HCT116 (cell line): ENCODE results near the gene TGDS. TPM values are rescaled to one million over a fixed set of nuclear protein-coding genes. Genes with fewer than 3 reads are reported as not detected.

Source experiments
- ATAC-seq: fragments of 200-7000 bp; cut with Tn5 transposase; 2 replicates; pipeline ENCODE4 v1.9.1; 2020; ENCODE audit warnings: mild to moderate bottlenecking, moderate library complexity
- BruUV-seq: library from RNA; stranded (reverse); fragments of 400-500 nt; replicated peaks from 2 replicates; lab custom pipeline; 2021; lab: Mats Ljungman, UMichigan
- CTCF ChIA-PET: fragments of 300-600 bp; sonication (Branson Sonifier 250); formaldehyde crosslinking; loops from one replicate; lab custom pipeline; 2021; ENCODE audit warnings: antibody characterized with exemption; lab: Charles Lee
- POLR2A ChIA-PET: fragments of 300-600, 350-600 bp; sonication (Branson Sonifier 250); formaldehyde crosslinking; loops from one replicate; lab custom pipeline; 2021; ENCODE audit warnings: antibody characterized with exemption; lab: Charles Lee
- RAD21 ChIA-PET, 2 experiments: fragments of 300-600 bp; sonication (Branson Sonifier 250); formaldehyde crosslinking; loops; one replicate each; lab custom pipeline; 2023; ENCODE audit warnings: low total read pairs in 2 of 2; ENCODE audit not compliant: uncharacterized antibody in 2 of 2, unreplicated experiment in 2 of 2, low non-redundant PET in 1 of 2; lab: Charles Lee
- DNase-seq: peaks from one replicate; pipeline ENCODE4 v3.0.0-alpha.2; 2010; ENCODE audit warnings: low read depth, low spot score
- H2AFZ ChIP-seq: fragments of 200-600 bp; shearing (Covaris generic), sonication (generic); 2 replicates; pipeline ENCODE4 v1.6.1; 2017; ENCODE audit warnings: low read depth, mixed run types, mixed read lengths, antibody characterized with exemption, low read length; ENCODE audit not compliant: poor library complexity, severe bottlenecking
- H3K27ac ChIP-seq: 2 replicates; pipeline ENCODE4 v1.5.1; 2012; ENCODE audit warnings: low read depth, low read length
- H3K27me3 ChIP-seq: fragments of 200-600 bp; sonication (generic); 2 replicates; pipeline ENCODE4 v1.6.1; 2016; ENCODE audit warnings: mixed run types, low read length, mixed read lengths; ENCODE audit not compliant: insufficient read depth
- H3K36me3 ChIP-seq, 2 experiments: fragments of 200-500 bp in 1 of 2; fragments of 200-600 bp in 1 of 2; sonication (Bioruptor generic) in 1 of 2; sonication (generic) in 1 of 2; 2 replicates each; pipeline versions ENCODE4 v1.5.1 to v1.6.1; 2014 to 2016; ENCODE audit warnings: low read length in 2 of 2, inconsistent platforms in 1 of 2, mixed read lengths in 1 of 2, mixed run types in 1 of 2; ENCODE audit not compliant: insufficient read depth in 2 of 2, control insufficient read depth in 1 of 2
- H3K4me1 ChIP-seq, 2 experiments: fragments of 200-600 bp in 1 of 2; sonication (generic) in 1 of 2; 2 replicates each; pipeline versions ENCODE4 v1.5.1 to v1.6.1; 2012 to 2017; ENCODE audit warnings: low read length in 2 of 2, inconsistent platforms in 1 of 2, mild to moderate bottlenecking in 1 of 2, mixed read lengths in 1 of 2, mixed run types in 1 of 2, moderate library complexity in 1 of 2; ENCODE audit not compliant: insufficient read depth in 2 of 2, control insufficient read depth in 1 of 2
- H3K4me2 ChIP-seq: fragments of 200-600 bp; sonication (generic); 2 replicates; pipeline ENCODE4 v1.6.1; 2017; ENCODE audit warnings: mixed run types, low read length, mixed read lengths
- H3K4me3 ChIP-seq, 2 experiments: fragments of 200-600 bp in 1 of 2; sonication (generic) in 1 of 2; replicated peaks in 1 of 2; 2 replicates each; pipeline ENCODE4 v1.5.1; 2011 to 2016; ENCODE audit warnings: low read length in 2 of 2, control low read depth in 1 of 2, low read depth in 1 of 2, mild to moderate bottlenecking in 1 of 2, mixed read lengths in 1 of 2, mixed run types in 1 of 2
- H3K79me2 ChIP-seq: fragments of 200-600 bp; sonication (generic); 2 replicates; pipeline ENCODE4 v1.6.1; 2017; ENCODE audit warnings: mild to moderate bottlenecking, mixed run types, low read length, moderate library complexity, mixed read lengths; ENCODE audit not compliant: insufficient read depth
- H3K9ac ChIP-seq: fragments of 200-600 bp; sonication (generic); 2 replicates; pipeline ENCODE4 v1.6.1; 2016; ENCODE audit warnings: low read length, mixed read lengths
- H3K9me2 ChIP-seq: fragments of 200-600 bp; sonication (generic), shearing (Covaris generic); 2 replicates; pipeline ENCODE4 v1.6.1; 2017; ENCODE audit warnings: mixed run types, mild to moderate bottlenecking, moderate library complexity; ENCODE audit not compliant: insufficient read depth
- H3K9me3 ChIP-seq, 2 experiments: fragments of 200-500 bp in 1 of 2; fragments of 200-600 bp in 1 of 2; sonication (Bioruptor generic) in 1 of 2; sonication (generic) in 1 of 2; 2 replicates each; pipeline ENCODE4 v1.6.1; 2014 to 2017; ENCODE audit warnings: low read length in 2 of 2, mixed read lengths in 2 of 2, inconsistent platforms in 1 of 2, low read depth in 1 of 2, mild to moderate bottlenecking in 1 of 2, mixed run types in 1 of 2, moderate library complexity in 1 of 2; ENCODE audit not compliant: control insufficient read depth in 1 of 2, insufficient read depth in 1 of 2
- H4K20me1 ChIP-seq: fragments of 200-600 bp; sonication (generic), shearing (Covaris generic); 2 replicates; pipeline ENCODE4 v1.6.1; 2017; ENCODE audit warnings: mixed run types, mild to moderate bottlenecking, moderate library complexity; ENCODE audit not compliant: insufficient read depth
- CEBPB ChIP-seq: IDR thresholded peaks from 2 replicates; pipeline ENCODE4 v1.6.1; 2012; ENCODE audit warnings: low read depth
- EGR1 ChIP-seq: IDR thresholded peaks from 2 replicates; pipeline ENCODE4 v1.6.1; 2012; ENCODE audit warnings: low read depth
- EZH2 ChIP-seq: fragments of 200-600 bp; sonication (generic); IDR thresholded peaks from 2 replicates; pipeline ENCODE4 v1.6.1; 2017; ENCODE audit warnings: antibody characterized with exemption, mixed run types
- FOSL1 ChIP-seq: IDR thresholded peaks from 2 replicates; pipeline ENCODE4 v1.6.1; 2012; ENCODE audit warnings: low read depth
- JUND ChIP-seq: IDR thresholded peaks from 2 replicates; pipeline ENCODE4 v1.6.1; 2012
- POLR2A ChIP-seq: IDR thresholded peaks from 2 replicates; pipeline ENCODE4 v1.7.0; 2011; ENCODE audit warnings: borderline replicate concordance; ENCODE audit not compliant: insufficient read depth, insufficient read length; ENCODE audit errors: extremely low read depth
- POLR2AphosphoS5 ChIP-seq: IDR thresholded peaks from 2 replicates; pipeline ENCODE4 v1.6.1; 2011; ENCODE audit warnings: mild to moderate bottlenecking, low read depth, low read length, moderate library complexity
- RAD21 ChIP-seq: IDR thresholded peaks from 2 replicates; pipeline ENCODE4 v1.6.1; 2012; ENCODE audit warnings: low read depth, mild to moderate bottlenecking
- TCF7L2 ChIP-seq: IDR thresholded peaks from 2 replicates; pipeline ENCODE4 v1.7.0; 2011; ENCODE audit warnings: borderline replicate concordance, inconsistent platforms; ENCODE audit not compliant: insufficient read depth, insufficient read length; ENCODE audit errors: extremely low read depth
- ZFX ChIP-seq: fragments of 450-650 bp; IDR thresholded peaks from 2 replicates; pipeline ENCODE4 v1.6.1; 2017
- intact Hi-C: fragments of 100-400 bp; cut with micrococcal nuclease; formaldehyde crosslinking; loops from 2 replicates; pipeline ENCODE4 v1.10.0; 2022
- total RNA-seq: library from RNA; stranded (reverse); gene quantifications from one replicate; pipeline ENCODE4 v1.2.1, GENCODE V29; 2021; ENCODE audit not compliant: unreplicated experiment
- TF ChIP-seq, protein P1 (sequence below): IDR thresholded peaks from 2 replicates; pipeline ENCODE4 v1.6.1; 2012
- TF ChIP-seq, protein P2 (sequence below): IDR thresholded peaks from 2 replicates; pipeline ENCODE4 v1.6.1; 2011; ENCODE audit warnings: mild to moderate bottlenecking, low read length, moderate library complexity; ENCODE audit not compliant: insufficient replicate concordance; ENCODE audit errors: extremely low read depth
- TF ChIP-seq, protein P3 (sequence below), 3 experiments: fragments of 200-600 bp in 1 of 3; sonication (generic) in 1 of 3; IDR thresholded peaks in 2 of 3; conservative IDR thresholded peaks in 1 of 3; 2 replicates each; pipeline ENCODE4 v1.5.1; 2012 to 2017; ENCODE audit warnings: low read depth in 2 of 3, low read length in 2 of 3, antibody characterized with exemption in 1 of 3, borderline replicate concordance in 1 of 3, control low read depth in 1 of 3, mild to moderate bottlenecking in 1 of 3, mixed read lengths in 1 of 3, mixed run types in 1 of 3, moderate library complexity in 1 of 3; ENCODE audit not compliant: insufficient read depth in 1 of 3

The TGDS gene
- total RNA-seq, 1 experiment from 2014 or later, result 16.9 TPM

DNA sequence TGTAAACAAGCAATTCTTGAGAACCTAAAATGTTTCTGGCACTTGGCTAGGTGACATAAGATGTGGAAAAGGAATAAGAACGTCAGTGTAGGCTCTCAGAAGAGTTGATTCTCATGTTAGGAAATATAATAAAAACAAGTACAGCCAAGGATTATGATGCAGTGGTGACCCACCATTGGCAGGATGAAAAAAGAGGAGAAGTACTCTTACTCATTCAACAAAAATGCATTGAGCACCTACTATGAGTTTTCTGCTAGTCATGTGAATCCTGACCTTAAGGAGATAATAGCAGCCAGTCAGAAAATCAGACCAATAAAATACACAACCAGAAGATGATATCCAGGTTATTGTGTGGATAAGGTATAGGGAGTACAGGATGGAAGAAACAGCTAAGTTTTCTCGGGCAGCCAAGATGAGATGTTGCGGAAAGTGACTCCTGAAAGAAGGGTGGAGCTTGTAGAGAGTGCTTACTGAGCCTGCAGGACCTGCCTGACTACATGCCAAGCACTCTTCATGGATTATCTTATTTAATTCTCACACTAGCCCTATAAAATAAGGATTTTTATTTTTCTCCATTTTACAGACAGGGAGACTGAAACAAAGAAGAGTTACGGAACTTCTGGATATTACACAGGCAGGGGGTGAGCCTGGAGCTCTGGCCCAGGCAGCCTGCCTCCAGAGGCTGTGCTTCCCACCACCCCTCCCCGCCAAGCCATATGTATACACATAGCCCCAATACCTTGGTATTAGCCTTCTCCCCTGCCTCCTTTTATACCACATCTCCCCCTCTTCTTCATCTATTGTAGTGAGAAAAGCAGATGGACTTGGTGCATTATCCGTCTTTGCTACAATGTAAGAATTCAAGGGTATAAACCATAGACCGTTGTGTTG lies 58.0 kb downstream of the TGDS start:
- Histone ChIP-seq H3K27me3 (peaks cover 40% of the 10 kb centered on the region), H3K27ac (no peak overlapping the region), H3K9me2 (no peaks in the 10 kb centered on the region), H3K9ac (no peak overlapping the region), H2AFZ (no peak overlapping the region), H3K4me1 (no peaks in the 10 kb centered on the region), H3K9me3 (no peaks in the 10 kb centered on the region), H3K4me2 (no peak overlapping the region), H3K36me3 (no peaks in the 10 kb centered on the region), H4K20me1 (no peaks in the 10 kb centered on the region), H3K4me3 (no peak overlapping the region), H3K79me2 (no peaks in the 10 kb centered on the region)
- ChIA-PET CTCF (no interaction called here), RAD21 (no interaction called here), POLR2A (interaction anchor here (1.0 kb wide), 1 partner anchor 10 kb away, joined by 4 read pairs; no protein-coding TSS in a partner anchor)
- no peak for DNase-seq
- BruUV-seq, result no TSS peak
- intact Hi-C loops, result no loop called here
- TF ChIP-seq EZH2 (no peak), JUND (no peak), EGR1 (no peak), POLR2AphosphoS5 (no peak)
- TF ChIP-seq, all 23 proteins: peak for 0
- no peak for ATAC-seq

DNA sequence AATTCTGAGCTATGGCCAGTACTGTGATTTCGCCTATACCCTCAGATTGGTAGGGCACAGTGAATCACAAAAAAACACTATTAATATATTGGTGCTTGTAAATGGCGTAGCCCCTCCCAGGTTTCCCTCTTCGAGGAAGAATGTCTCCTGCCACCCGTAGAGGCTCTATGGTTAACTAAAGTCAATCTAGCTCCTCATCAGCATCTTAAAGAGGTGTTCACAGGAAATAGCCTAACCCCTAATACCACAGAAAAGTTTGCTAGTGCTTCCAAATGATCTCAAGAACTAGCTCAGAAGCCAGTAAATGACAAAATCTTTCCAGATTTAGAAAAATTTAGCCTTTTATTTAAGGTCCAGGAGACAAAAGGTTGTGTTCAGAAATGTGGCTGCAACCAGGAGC lies 60.2 kb downstream of the TGDS start:
- H3K27ac ChIP-seq, result no peak overlapping the region
- BruUV-seq, result no TSS peak
- H3K4me1 ChIP-seq, result no peaks in the 10 kb centered on the region
- no peaks in the 10 kb centered on the region for H3K36me3 ChIP-seq
- no peak overlapping the region for H3K4me3 ChIP-seq
- no peak overlapping the region for H3K9ac ChIP-seq
- ChIA-PET POLR2A (no interaction called here), CTCF (no interaction called here), RAD21 (no interaction called here)
- ATAC-seq, result no peak
- intact Hi-C loops, result no loop called here
- H4K20me1 ChIP-seq, result no peaks in the 10 kb centered on the region
- H2AFZ ChIP-seq, result no peak overlapping the region
- H3K9me3 ChIP-seq, result no peaks in the 10 kb centered on the region
- peaks cover 36% of the 10 kb centered on the region for H3K27me3 ChIP-seq
- no peaks in the 10 kb centered on the region for H3K9me2 ChIP-seq
- no peak overlapping the region for H3K4me2 ChIP-seq
- DNase-seq, result no peak
- no peaks in the 10 kb centered on the region for H3K79me2 ChIP-seq
- TF ChIP-seq CEBPB, result no peak
- TF ChIP-seq EZH2, result no peak
- TF ChIP-seq ZFX, result no peak
- TF ChIP-seq RAD21, result no peak
- TF ChIP-seq, protein P1, sequence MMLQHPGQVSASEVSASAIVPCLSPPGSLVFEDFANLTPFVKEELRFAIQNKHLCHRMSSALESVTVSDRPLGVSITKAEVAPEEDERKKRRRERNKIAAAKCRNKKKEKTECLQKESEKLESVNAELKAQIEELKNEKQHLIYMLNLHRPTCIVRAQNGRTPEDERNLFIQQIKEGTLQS, result no peak
- TF ChIP-seq FOSL1, result no peak
- no peak for TF ChIP-seq POLR2AphosphoS5
- TF ChIP-seq JUND, result no peak
- TF ChIP-seq, protein P2, sequence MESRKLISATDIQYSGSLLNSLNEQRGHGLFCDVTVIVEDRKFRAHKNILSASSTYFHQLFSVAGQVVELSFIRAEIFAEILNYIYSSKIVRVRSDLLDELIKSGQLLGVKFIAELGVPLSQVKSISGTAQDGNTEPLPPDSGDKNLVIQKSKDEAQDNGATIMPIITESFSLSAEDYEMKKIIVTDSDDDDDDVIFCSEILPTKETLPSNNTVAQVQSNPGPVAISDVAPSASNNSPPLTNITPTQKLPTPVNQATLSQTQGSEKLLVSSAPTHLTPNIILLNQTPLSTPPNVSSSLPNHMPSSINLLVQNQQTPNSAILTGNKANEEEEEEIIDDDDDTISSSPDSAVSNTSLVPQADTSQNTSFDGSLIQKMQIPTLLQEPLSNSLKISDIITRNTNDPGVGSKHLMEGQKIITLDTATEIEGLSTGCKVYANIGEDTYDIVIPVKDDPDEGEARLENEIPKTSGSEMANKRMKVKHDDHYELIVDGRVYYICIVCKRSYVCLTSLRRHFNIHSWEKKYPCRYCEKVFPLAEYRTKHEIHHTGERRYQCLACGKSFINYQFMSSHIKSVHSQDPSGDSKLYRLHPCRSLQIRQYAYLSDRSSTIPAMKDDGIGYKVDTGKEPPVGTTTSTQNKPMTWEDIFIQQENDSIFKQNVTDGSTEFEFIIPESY, result no peak
- TF ChIP-seq, protein P3, sequence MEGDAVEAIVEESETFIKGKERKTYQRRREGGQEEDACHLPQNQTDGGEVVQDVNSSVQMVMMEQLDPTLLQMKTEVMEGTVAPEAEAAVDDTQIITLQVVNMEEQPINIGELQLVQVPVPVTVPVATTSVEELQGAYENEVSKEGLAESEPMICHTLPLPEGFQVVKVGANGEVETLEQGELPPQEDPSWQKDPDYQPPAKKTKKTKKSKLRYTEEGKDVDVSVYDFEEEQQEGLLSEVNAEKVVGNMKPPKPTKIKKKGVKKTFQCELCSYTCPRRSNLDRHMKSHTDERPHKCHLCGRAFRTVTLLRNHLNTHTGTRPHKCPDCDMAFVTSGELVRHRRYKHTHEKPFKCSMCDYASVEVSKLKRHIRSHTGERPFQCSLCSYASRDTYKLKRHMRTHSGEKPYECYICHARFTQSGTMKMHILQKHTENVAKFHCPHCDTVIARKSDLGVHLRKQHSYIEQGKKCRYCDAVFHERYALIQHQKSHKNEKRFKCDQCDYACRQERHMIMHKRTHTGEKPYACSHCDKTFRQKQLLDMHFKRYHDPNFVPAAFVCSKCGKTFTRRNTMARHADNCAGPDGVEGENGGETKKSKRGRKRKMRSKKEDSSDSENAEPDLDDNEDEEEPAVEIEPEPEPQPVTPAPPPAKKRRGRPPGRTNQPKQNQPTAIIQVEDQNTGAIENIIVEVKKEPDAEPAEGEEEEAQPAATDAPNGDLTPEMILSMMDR (IDR thresholded peaks at IDR 0.05 in 2 of 3, conservative IDR thresholded peaks at IDR 0.05 in 1 of 3; ENCODE audit: borderline replicate concordance in 1 of 3, insufficient read depth in 1 of 3, low read depth in 2 of 3, low read length in 2 of 3), result no peak
- no peak for TF ChIP-seq TCF7L2
- TF ChIP-seq POLR2A, result no peak
